GM18520 (cell line): ENCODE results near the gene ITGA11.

Experiments used
- ATAC-seq: cut with Tn5 transposase; IDR thresholded peaks from one replicate; pipeline ENCODE4 v1.9.1; 2021; ENCODE audit not compliant: unreplicated experiment

ITGA11 gene

GRCh38 chr15:68298882-68299381 lies 133.0 kb downstream of the ITGA11 start:
- peak; percentile 58 for ATAC-seq

- ATAC-seq, result no peak
These were observed 133.6 kb downstream of the ITGA11 start for GRCh38 chr15:68298336-68298735.

- ATAC-seq, result no peak
These were observed 136.8 kb downstream of the ITGA11 start for GRCh38 chr15:68295014-68295805.

- no peak for ATAC-seq
These were observed 139.0 kb downstream of the ITGA11 start for GRCh38 chr15:68292967-68293366.

GRCh38 chr15:68292157-68292781 lies 139.7 kb downstream of the ITGA11 start:
- no peak for ATAC-seq

GRCh38 chr15:68290715-68291114 lies 141.2 kb downstream of the ITGA11 start:
- no peak for ATAC-seq

- ATAC-seq, result no peak
These were observed 142.2 kb downstream of the ITGA11 start for GRCh38 chr15:68289621-68290352.

- no peak for ATAC-seq
These were observed 142.9 kb downstream of the ITGA11 start for GRCh38 chr15:68289057-68289456.

GRCh38 chr15:68286256-68286655 lies 145.7 kb downstream of the ITGA11 start:
- ATAC-seq, result no peak

- no peak for ATAC-seq
These were observed 146.5 kb downstream of the ITGA11 start for GRCh38 chr15:68285259-68285980.

- no peak for ATAC-seq
These were observed 147.2 kb downstream of the ITGA11 start for GRCh38 chr15:68284616-68285258.

GRCh38 chr15:68283401-68283800 lies 148.6 kb downstream of the ITGA11 start:
- no peak for ATAC-seq

GRCh38 chr15:68281008-68281407 lies 151.0 kb downstream of the ITGA11 start:
- no peak for ATAC-seq

- ATAC-seq, result no peak
These were observed 151.9 kb downstream of the ITGA11 start for GRCh38 chr15:68279779-68280753.

- ATAC-seq, result peak; percentile 3
These were observed 153.2 kb downstream of the ITGA11 start for GRCh38 chr15:68278595-68279405.

GRCh38 chr15:68278345-68278594 lies 153.7 kb downstream of the ITGA11 start:
- ATAC-seq, result no peak

- ATAC-seq, result peak; percentile 62
These were observed 154.2 kb downstream of the ITGA11 start, which contains the start of gene FEM1B for GRCh38 chr15:68277603-68278344. TSS of gene FEM1B (plus strand) at chr15:68277745. CDS start at chr15:68278418, 673 bp downstream.

GRCh38 chr15:68277131-68277602 lies 154.8 kb downstream of the ITGA11 start:
- no peak for ATAC-seq
